HEK293 (cell line): Measurements from ENCODE around the gene WDHD1.

ENCODE experiments used
- CTCF ChIA-PET: fragments of 350-600 bp; formaldehyde crosslinking; extraction: SDS; loops from one replicate; lab custom pipeline; 2021; ENCODE audit warnings: antibody characterized with exemption; lab: Yijun Ruan, JAX
- POLR2A ChIA-PET: fragments of 300-600 bp; formaldehyde crosslinking; extraction: SDS; loops from one replicate; lab custom pipeline; 2020; ENCODE audit warnings: antibody characterized with exemption, inconsistent platforms; lab: Yijun Ruan, JAX
- H3K27ac ChIP-seq: fragments of 200-500 bp; sonication (Bioruptor generic); 2 replicates; pipeline ENCODE4 v1.5.1; 2014; ENCODE audit warnings: low read depth, low read length, control low read depth, inconsistent platforms; ENCODE audit errors: extremely low read depth
- H3K36me3 ChIP-seq, 2 experiments: fragments of 200-500 bp in 1 of 2; sonication (Bioruptor generic) in 1 of 2; 1 replicate in 1 of 2; 2 replicates in 1 of 2; pipeline ENCODE4 v1.5.1; 2014 to 2017; ENCODE audit warnings: inconsistent platforms in 2 of 2, low read length in 2 of 2; ENCODE audit not compliant: control insufficient read depth in 2 of 2, insufficient read depth in 1 of 2
- H3K4me1 ChIP-seq: fragments of 200-500 bp; sonication (Bioruptor generic); 2 replicates; pipeline ENCODE4 v1.5.1; 2014; ENCODE audit warnings: mild to moderate bottlenecking, low read length, inconsistent platforms; ENCODE audit not compliant: control insufficient read depth, insufficient read depth
- H3K4me3 ChIP-seq: 2 replicates; pipeline ENCODE4 v1.5.1; 2011; ENCODE audit warnings: low read depth, mild to moderate bottlenecking, control low read depth, low read length, moderate library complexity
- H3K9me3 ChIP-seq: fragments of 200-500 bp; sonication (Bioruptor generic); 2 replicates; pipeline ENCODE4 v1.5.1; 2014; ENCODE audit warnings: low read depth, low read length, inconsistent platforms; ENCODE audit not compliant: control insufficient read depth, insufficient read depth
- HOXD13 ChIP-seq: sonication (generic); formaldehyde crosslinking; IDR thresholded peaks from 2 replicates; pipeline ENCODE4 v1.8.0; 2022; ENCODE audit warnings: missing genetic modification reagents, borderline replicate concordance
- KLF8 ChIP-seq: fragments of 450-650 bp; formaldehyde crosslinking; IDR thresholded peaks from 2 replicates; pipeline ENCODE4 v1.5.1; 2016; ENCODE audit warnings: missing biosample characterization, missing genetic modification characterization
- MEIS1 ChIP-seq: sonication (generic); formaldehyde crosslinking; IDR thresholded peaks from 2 replicates; pipeline ENCODE4 v1.8.1; 2022; ENCODE audit warnings: missing genetic modification reagents, mild to moderate bottlenecking, borderline replicate concordance
- SCRT1 ChIP-seq: fragments of 450-650 bp; formaldehyde crosslinking; IDR thresholded peaks from 2 replicates; pipeline ENCODE4 v1.5.1; 2016; ENCODE audit warnings: missing biosample characterization, missing genetic modification characterization, borderline replicate concordance
- ZIC2 ChIP-seq: fragments of 450-650 bp; formaldehyde crosslinking; IDR thresholded peaks from 2 replicates; pipeline ENCODE4 v1.5.1; 2016; ENCODE audit warnings: missing biosample characterization, missing genetic modification characterization
- ZNF155 ChIP-seq: fragments of 450-650 bp; formaldehyde crosslinking; IDR thresholded peaks from 2 replicates; pipeline ENCODE4 v1.5.1; 2016; ENCODE audit warnings: missing biosample characterization, missing genetic modification characterization
- ZNF266 ChIP-seq: fragments of 450-650 bp; formaldehyde crosslinking; IDR thresholded peaks from 2 replicates; pipeline ENCODE4 v1.5.1; 2016; ENCODE audit warnings: missing biosample characterization, missing genetic modification characterization, low read depth
- ZNF311 ChIP-seq: fragments of 450-650 bp; formaldehyde crosslinking; IDR thresholded peaks from 2 replicates; pipeline ENCODE4 v1.5.1; 2017; ENCODE audit warnings: missing biosample characterization, missing genetic modification characterization, borderline replicate concordance
- ZNF324 ChIP-seq: fragments of 450-650 bp; formaldehyde crosslinking; IDR thresholded peaks from 2 replicates; pipeline ENCODE4 v1.5.1; 2016; ENCODE audit warnings: missing biosample characterization, missing genetic modification characterization
- ZNF341 ChIP-seq: fragments of 450-650 bp; formaldehyde crosslinking; IDR thresholded peaks from 2 replicates; pipeline ENCODE4; 2016; ENCODE audit warnings: low read depth, missing biosample characterization, missing genetic modification characterization
- ZNF391 ChIP-seq: fragments of 450-650 bp; formaldehyde crosslinking; IDR thresholded peaks from 2 replicates; pipeline ENCODE4 v1.5.1; 2016; ENCODE audit warnings: low read depth, missing biosample characterization, missing genetic modification characterization, borderline replicate concordance
- ZNF394 ChIP-seq: fragments of 450-650 bp; formaldehyde crosslinking; IDR thresholded peaks from 2 replicates; pipeline ENCODE4 v1.5.1; 2016; ENCODE audit warnings: missing biosample characterization, missing genetic modification characterization, mild to moderate bottlenecking, moderate library complexity, borderline replicate concordance
- ZNF501 ChIP-seq: fragments of 450-650 bp; formaldehyde crosslinking; IDR thresholded peaks from 2 replicates; pipeline ENCODE4 v1.5.1; 2016; ENCODE audit warnings: missing biosample characterization, missing genetic modification characterization
- ZNF571 ChIP-seq: fragments of 450-650 bp; formaldehyde crosslinking; IDR thresholded peaks from 2 replicates; pipeline ENCODE4 v1.5.0; 2017; ENCODE audit warnings: missing biosample characterization, missing genetic modification characterization
- ZNF610 ChIP-seq: fragments of 450-650 bp; formaldehyde crosslinking; IDR thresholded peaks from 2 replicates; pipeline ENCODE4 v1.5.1; 2016; ENCODE audit warnings: missing biosample characterization, missing genetic modification characterization, borderline replicate concordance
- ZNF76 ChIP-seq: fragments of 450-650 bp; formaldehyde crosslinking; IDR thresholded peaks from 2 replicates; pipeline ENCODE4; 2016; ENCODE audit warnings: low read depth, missing biosample characterization, missing genetic modification characterization, borderline replicate concordance
- ZNF785 ChIP-seq: fragments of 450-650 bp; formaldehyde crosslinking; IDR thresholded peaks from 2 replicates; pipeline ENCODE4 v1.5.1; 2016; ENCODE audit warnings: missing biosample characterization, missing genetic modification characterization
- ZNF830 ChIP-seq: fragments of 450-650 bp; IDR thresholded peaks from 2 replicates; pipeline ENCODE4 v1.5.0; 2018; ENCODE audit warnings: missing biosample characterization, missing genetic modification characterization, low read depth, mild to moderate bottlenecking, moderate library complexity
- TF ChIP-seq, protein P1 (sequence below): fragments of 450-650 bp; formaldehyde crosslinking; IDR thresholded peaks from 2 replicates; pipeline ENCODE4 v1.5.1; 2016; ENCODE audit warnings: missing biosample characterization, missing genetic modification characterization
- TF ChIP-seq, protein P2 (sequence below): fragments of 450-650 bp; formaldehyde crosslinking; IDR thresholded peaks from 2 replicates; pipeline ENCODE4 v1.5.1; 2017; ENCODE audit warnings: missing biosample characterization, missing genetic modification characterization
- TF ChIP-seq, protein P3 (sequence below): fragments of 450-650 bp; formaldehyde crosslinking; IDR thresholded peaks from 2 replicates; pipeline ENCODE4 v1.5.1; 2016; ENCODE audit warnings: missing biosample characterization, missing genetic modification characterization, low read depth
- TF ChIP-seq, protein P4 (sequence below): fragments of 450-650 bp; formaldehyde crosslinking; IDR thresholded peaks from 2 replicates; pipeline ENCODE4 v1.5.1; 2016; ENCODE audit warnings: missing biosample characterization, missing genetic modification characterization, borderline replicate concordance

WDHD1 gene

DNA sequence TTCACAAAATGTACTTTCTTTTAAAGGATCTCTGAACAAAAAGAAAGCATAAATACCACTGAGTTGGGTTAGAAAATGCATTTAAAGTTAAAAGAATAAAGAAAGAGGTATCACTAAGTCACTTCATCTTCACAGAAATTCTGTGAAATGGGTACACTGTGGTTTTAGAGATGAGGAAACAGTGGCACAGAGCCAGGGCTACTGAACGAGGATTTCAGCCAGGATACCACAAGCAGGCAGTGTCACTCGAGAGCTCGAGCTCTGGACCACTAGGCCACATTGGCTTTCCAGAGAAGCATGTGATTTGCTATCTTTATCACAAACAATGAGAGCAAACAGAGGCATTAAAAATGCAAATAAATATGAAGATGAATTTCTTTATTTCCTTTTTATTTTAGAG lies 51.0 kb downstream of the WDHD1 start:
- Histone ChIP-seq H3K27ac (no peak overlapping the region), H3K9me3 (no peaks in the 10 kb centered on the region), H3K4me1 (no peaks in the 10 kb centered on the region), H3K4me3 (no peak overlapping the region), H3K36me3 (peaks cover 36 to 37% of the 10 kb centered on the region in 2 experiments)
- TF ChIP-seq, protein P1, sequence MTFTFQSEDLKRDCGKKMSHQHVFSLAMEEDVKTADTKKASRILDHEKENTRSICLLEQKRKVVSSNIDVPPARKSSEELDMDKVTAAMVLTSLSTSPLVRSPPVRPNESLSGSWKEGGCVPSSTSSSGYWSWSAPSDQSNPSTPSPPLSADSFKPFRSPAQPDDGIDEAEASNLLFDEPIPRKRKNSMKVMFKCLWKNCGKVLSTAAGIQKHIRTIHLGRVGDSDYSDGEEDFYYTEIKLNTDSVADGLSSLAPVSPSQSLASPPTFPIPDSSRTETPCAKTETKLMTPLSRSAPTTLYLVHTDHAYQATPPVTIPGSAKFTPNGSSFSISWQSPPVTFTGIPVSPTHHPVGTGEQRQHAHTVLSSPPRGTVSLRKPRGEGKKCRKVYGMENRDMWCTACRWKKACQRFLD (tag by site-specific recombination) = no peak
- no peak for TF ChIP-seq ZNF76 (tag by site-specific recombination)
- no peak for TF ChIP-seq ZNF785 (tag by site-specific recombination)
- no peak for TF ChIP-seq ZNF311 (tag by site-specific recombination)
- no peak for TF ChIP-seq ZNF341 (tag by site-specific recombination)
- no peak for TF ChIP-seq ZNF610 (tag by site-specific recombination)
- no peak for TF ChIP-seq MEIS1 (CRISPR knock-in tag)
- no peak for TF ChIP-seq ZNF324
- TF ChIP-seq SCRT1 (tag by site-specific recombination) = no peak
- no peak for TF ChIP-seq KLF8 (tag by site-specific recombination)
- no peak for TF ChIP-seq ZNF391
- TF ChIP-seq, protein P2, sequence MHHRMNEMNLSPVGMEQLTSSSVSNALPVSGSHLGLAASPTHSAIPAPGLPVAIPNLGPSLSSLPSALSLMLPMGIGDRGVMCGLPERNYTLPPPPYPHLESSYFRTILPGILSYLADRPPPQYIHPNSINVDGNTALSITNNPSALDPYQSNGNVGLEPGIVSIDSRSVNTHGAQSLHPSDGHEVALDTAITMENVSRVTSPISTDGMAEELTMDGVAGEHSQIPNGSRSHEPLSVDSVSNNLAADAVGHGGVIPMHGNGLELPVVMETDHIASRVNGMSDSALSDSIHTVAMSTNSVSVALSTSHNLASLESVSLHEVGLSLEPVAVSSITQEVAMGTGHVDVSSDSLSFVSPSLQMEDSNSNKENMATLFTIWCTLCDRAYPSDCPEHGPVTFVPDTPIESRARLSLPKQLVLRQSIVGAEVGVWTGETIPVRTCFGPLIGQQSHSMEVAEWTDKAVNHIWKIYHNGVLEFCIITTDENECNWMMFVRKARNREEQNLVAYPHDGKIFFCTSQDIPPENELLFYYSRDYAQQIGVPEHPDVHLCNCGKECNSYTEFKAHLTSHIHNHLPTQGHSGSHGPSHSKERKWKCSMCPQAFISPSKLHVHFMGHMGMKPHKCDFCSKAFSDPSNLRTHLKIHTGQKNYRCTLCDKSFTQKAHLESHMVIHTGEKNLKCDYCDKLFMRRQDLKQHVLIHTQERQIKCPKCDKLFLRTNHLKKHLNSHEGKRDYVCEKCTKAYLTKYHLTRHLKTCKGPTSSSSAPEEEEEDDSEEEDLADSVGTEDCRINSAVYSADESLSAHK (tag by site-specific recombination) = no peak
- TF ChIP-seq, protein P3, sequence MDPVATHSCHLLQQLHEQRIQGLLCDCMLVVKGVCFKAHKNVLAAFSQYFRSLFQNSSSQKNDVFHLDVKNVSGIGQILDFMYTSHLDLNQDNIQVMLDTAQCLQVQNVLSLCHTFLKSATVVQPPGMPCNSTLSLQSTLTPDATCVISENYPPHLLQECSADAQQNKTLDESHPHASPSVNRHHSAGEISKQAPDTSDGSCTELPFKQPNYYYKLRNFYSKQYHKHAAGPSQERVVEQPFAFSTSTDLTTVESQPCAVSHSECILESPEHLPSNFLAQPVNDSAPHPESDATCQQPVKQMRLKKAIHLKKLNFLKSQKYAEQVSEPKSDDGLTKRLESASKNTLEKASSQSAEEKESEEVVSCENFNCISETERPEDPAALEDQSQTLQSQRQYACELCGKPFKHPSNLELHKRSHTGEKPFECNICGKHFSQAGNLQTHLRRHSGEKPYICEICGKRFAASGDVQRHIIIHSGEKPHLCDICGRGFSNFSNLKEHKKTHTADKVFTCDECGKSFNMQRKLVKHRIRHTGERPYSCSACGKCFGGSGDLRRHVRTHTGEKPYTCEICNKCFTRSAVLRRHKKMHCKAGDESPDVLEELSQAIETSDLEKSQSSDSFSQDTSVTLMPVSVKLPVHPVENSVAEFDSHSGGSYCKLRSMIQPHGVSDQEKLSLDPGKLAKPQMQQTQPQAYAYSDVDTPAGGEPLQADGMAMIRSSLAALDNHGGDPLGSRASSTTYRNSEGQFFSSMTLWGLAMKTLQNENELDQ = no peak
- no peak for TF ChIP-seq ZNF830 (tag by site-specific recombination)
- POLR2A ChIA-PET = no interaction called here
- CTCF ChIA-PET = interaction anchor here (0.5 kb wide), 1 partner anchor 13 kb away, joined by 3 read pairs; no protein-coding TSS in a partner anchor

DNA sequence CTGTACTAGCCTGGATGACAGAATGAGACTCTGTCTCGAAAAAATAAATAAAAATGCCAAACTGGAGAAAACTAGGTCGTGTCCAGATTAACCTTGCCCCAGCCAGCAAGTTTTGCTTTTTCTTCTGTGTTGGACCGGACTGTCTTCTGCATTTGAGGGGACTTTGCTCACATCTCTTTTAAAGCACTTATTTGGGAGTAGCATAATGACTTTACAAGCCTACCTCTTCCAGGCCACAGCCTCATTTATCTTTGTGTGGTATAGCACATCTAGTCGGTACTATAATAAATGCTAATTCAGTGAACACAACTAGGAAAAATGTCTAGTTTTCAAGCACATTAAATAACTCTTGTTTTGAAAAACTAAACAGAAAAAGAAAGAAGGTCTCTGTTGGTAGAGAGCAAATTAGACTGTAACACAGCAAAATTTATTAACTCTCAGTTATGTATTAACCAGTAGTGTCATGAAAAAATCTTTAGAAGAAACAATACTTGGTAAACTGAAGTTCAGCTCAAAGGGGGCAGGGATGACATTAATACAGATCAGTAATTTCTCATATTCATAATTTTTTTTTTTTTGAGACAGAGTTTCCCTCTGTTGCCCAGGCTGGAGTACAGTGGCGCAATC lies 52.0 kb downstream of the WDHD1 start:
- peaks cover 28% of the 10 kb centered on the region in 2 experiments for H3K36me3 ChIP-seq
- no peak overlapping the region for H3K4me3 ChIP-seq
- H3K9me3 ChIP-seq = no peaks in the 10 kb centered on the region
- ChIA-PET POLR2A (no interaction called here), CTCF (interaction anchor here (0.6 kb wide), 1 partner anchor 76 kb away, joined by 3 read pairs; no protein-coding TSS in a partner anchor)
- no peak overlapping the region for H3K27ac ChIP-seq
- no peak for TF ChIP-seq ZNF571
- TF ChIP-seq ZNF394 (tag by site-specific recombination) = no peak
- no peak for TF ChIP-seq ZIC2 (tag by site-specific recombination)
- TF ChIP-seq ZNF266 (tag by site-specific recombination) = no peak
- TF ChIP-seq, protein P4, sequence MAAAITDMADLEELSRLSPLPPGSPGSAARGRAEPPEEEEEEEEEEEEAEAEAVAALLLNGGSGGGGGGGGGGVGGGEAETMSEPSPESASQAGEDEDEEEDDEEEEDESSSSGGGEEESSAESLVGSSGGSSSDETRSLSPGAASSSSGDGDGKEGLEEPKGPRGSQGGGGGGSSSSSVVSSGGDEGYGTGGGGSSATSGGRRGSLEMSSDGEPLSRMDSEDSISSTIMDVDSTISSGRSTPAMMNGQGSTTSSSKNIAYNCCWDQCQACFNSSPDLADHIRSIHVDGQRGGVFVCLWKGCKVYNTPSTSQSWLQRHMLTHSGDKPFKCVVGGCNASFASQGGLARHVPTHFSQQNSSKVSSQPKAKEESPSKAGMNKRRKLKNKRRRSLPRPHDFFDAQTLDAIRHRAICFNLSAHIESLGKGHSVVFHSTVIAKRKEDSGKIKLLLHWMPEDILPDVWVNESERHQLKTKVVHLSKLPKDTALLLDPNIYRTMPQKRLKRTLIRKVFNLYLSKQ (tag by site-specific recombination) = no peak
- TF ChIP-seq ZNF155 (tag by site-specific recombination) = no peak
- no peak for TF ChIP-seq ZNF501 (tag by site-specific recombination)
- TF ChIP-seq HOXD13 (CRISPR knock-in tag) = no peak
- no peaks in the 10 kb centered on the region for H3K4me1 ChIP-seq
